Keratinocyte (primary cell): ENCODE data around the gene CPEB1. TPM values are rescaled to one million over a fixed set of nuclear protein-coding genes. Genes with fewer than 3 reads are reported as not detected.

ENCODE experiments used
- DNase-seq: peaks from one replicate; pipeline ENCODE4 v3.0.0-alpha.2; 2011; ENCODE audit warnings: low read depth, missing footprints, low spot score
- FAIRE-seq: peaks from 2 replicates; lab custom pipeline; 2011; peaks lifted over from hg19 to GRCh38; lab: Jason Lieb, UNC
- H2AFZ ChIP-seq: 2 replicates; pipeline ENCODE4 v1.6.0; 2012; ENCODE audit warnings: low read length, control low read depth, inconsistent platforms; ENCODE audit not compliant: control insufficient read depth
- H3K27ac ChIP-seq: 2 replicates; pipeline ENCODE4 v1.5.1; 2011; ENCODE audit warnings: low read length; ENCODE audit not compliant: control insufficient read depth, insufficient read depth
- H3K27me3 ChIP-seq: 3 replicates; pipeline ENCODE4 v1.6.0; 2011; ENCODE audit warnings: low read length; ENCODE audit not compliant: control insufficient read depth, insufficient read depth; ENCODE audit errors: extremely low read depth
- H3K36me3 ChIP-seq, 2 experiments: 2 replicates in 1 of 2; 3 replicates in 1 of 2; pipeline ENCODE4 v1.5.1; 2011; ENCODE audit warnings: low read length in 2 of 2, mild to moderate bottlenecking in 1 of 2; ENCODE audit not compliant: control insufficient read depth in 2 of 2, insufficient read depth in 2 of 2; ENCODE audit errors: extremely low read depth in 1 of 2
- H3K4me1 ChIP-seq: 3 replicates; pipeline ENCODE4 v1.5.1; 2011; ENCODE audit warnings: low read length; ENCODE audit not compliant: control insufficient read depth, insufficient read depth; ENCODE audit errors: extremely low read depth
- H3K4me2 ChIP-seq: 3 replicates; pipeline ENCODE4 v1.6.0; 2011; ENCODE audit warnings: low read depth, low read length; ENCODE audit not compliant: control insufficient read depth, insufficient read depth; ENCODE audit errors: extremely low read depth
- H3K4me3 ChIP-seq, 3 experiments: fragments of 200-600 bp in 1 of 3; sonication (generic) in 1 of 3; 2 replicates in 2 of 3; 3 replicates in 1 of 3; pipeline ENCODE4 v1.5.1; 2011 to 2016; ENCODE audit warnings: low read length in 3 of 3, mild to moderate bottlenecking in 3 of 3, control low read depth in 2 of 3, inconsistent platforms in 1 of 3, low read depth in 1 of 3, mixed read lengths in 1 of 3, mixed run types in 1 of 3, moderate library complexity in 1 of 3; ENCODE audit not compliant: control insufficient read depth in 2 of 3, insufficient read depth in 2 of 3; ENCODE audit errors: extremely low read depth in 1 of 3
- H3K79me2 ChIP-seq: 2 replicates; pipeline ENCODE4 v1.6.0; 2012; ENCODE audit warnings: low read length; ENCODE audit not compliant: control insufficient read depth, insufficient read depth
- H3K9ac ChIP-seq: 3 replicates; pipeline ENCODE4 v1.6.0; 2011; ENCODE audit warnings: low read length; ENCODE audit not compliant: control insufficient read depth, insufficient read depth; ENCODE audit errors: extremely low read depth
- H3K9me1 ChIP-seq: 3 replicates; pipeline ENCODE4 v1.6.0; 2011; ENCODE audit warnings: low read length; ENCODE audit not compliant: control insufficient read depth, insufficient read depth; ENCODE audit errors: extremely low read depth
- H3K9me3 ChIP-seq: 2 replicates; pipeline ENCODE4 v1.5.1; 2012; ENCODE audit warnings: low read depth, low read length; ENCODE audit not compliant: control insufficient read depth
- H4K20me1 ChIP-seq: 3 replicates; pipeline ENCODE4 v1.6.0; 2011; ENCODE audit warnings: low read length; ENCODE audit not compliant: control insufficient read depth, insufficient read depth; ENCODE audit errors: extremely low read depth
- EZH2 ChIP-seq: IDR thresholded peaks from one replicate; pipeline ENCODE4 v1.6.1; 2012; ENCODE audit warnings: inconsistent platforms, mild to moderate bottlenecking, low read length, moderate library complexity
- dilution Hi-C: fragments of 300-500 bp; cut with MboI; formaldehyde crosslinking; loops from one replicate; pipeline ENCODE4 v1.7.0; 2020; ENCODE audit warnings: low sequenced_read_pairs; ENCODE audit not compliant: extremely low pct_ligation_motif_present
- polyA plus RNA-seq, 5 experiments: library from polyadenylated mRNA; depleted of rRNA in 3 of 5; stranded (reverse) in 3 of 5; stranded (forward) in 1 of 5; unstranded in 1 of 5; fragments of >200 nt; gene quantifications; 1 replicate in 1 of 5; 2 replicates in 3 of 5; 3 replicates in 1 of 5; pipeline versions ENCODE4 v1.2.1 to v1.2.3, GENCODE V29; 2011 to 2012; ENCODE audit warnings: missing spikeins in 2 of 5, low read depth in 1 of 5, low replicate concordance in 1 of 5
- TF ChIP-seq, protein P1 (sequence below), 3 experiments: IDR thresholded peaks in 1 of 3; conservative IDR thresholded peaks in 1 of 3; optimal IDR thresholded peaks in 1 of 3; 2 replicates in 2 of 3; 3 replicates in 1 of 3; pipeline versions ENCODE3 to v1.5.1; 2011; ENCODE audit warnings: low read length in 3 of 3, mild to moderate bottlenecking in 3 of 3, moderate library complexity in 2 of 3, control low read depth in 1 of 3, inconsistent platforms in 1 of 3; ENCODE audit not compliant: insufficient read depth in 2 of 3; ENCODE audit errors: extremely low read depth in 1 of 3

Gene CPEB1
- polyA plus RNA-seq, 1 donor (not counting 4 experiments of a cell fraction or from before 2014, with no cell fraction given), result 0.16 TPM

DNA sequence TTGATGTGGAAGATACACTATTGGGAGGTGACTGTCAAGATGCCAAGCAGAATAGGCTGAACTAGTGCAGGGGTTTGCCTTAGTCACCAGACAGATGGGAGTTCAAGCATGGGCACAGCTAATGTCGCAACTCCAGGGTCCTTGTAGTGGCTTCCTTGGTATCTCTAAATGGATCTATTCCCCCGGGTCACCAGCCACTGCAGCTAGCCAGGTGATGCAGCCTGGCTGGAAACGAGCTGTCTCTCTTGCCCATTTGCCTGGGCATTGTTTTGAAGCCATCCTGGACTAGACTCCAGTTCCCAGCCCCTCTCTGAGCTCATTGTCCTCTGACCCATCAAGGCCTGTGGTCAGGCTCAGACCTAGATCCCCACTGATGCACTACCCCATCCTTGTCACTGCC is 8.4 kb upstream of the CPEB1 start:
- no peaks in the 10 kb centered on the region for H3K79me2 ChIP-seq
- DNase-seq (no peak), FAIRE-seq (no peak)
- H4K20me1 ChIP-seq, result no peaks in the 10 kb centered on the region
- H3K9me3 ChIP-seq, result no peaks in the 10 kb centered on the region
- no peak overlapping the region for H3K4me2 ChIP-seq
- no peak overlapping the region for H3K9ac ChIP-seq
- H3K27ac ChIP-seq, result no peak overlapping the region
- H3K9me1 ChIP-seq, result no peaks in the 10 kb centered on the region
- no peaks in the 10 kb centered on the region for H3K36me3 ChIP-seq
- H3K27me3 ChIP-seq, result no peaks in the 10 kb centered on the region
- dilution Hi-C loops, result no loop called here
- H2AFZ ChIP-seq, result no peak overlapping the region
- no peak overlapping the region for H3K4me3 ChIP-seq
- no peaks in the 10 kb centered on the region for H3K4me1 ChIP-seq
- TF ChIP-seq EZH2, result no peak
- TF ChIP-seq, protein P1, sequence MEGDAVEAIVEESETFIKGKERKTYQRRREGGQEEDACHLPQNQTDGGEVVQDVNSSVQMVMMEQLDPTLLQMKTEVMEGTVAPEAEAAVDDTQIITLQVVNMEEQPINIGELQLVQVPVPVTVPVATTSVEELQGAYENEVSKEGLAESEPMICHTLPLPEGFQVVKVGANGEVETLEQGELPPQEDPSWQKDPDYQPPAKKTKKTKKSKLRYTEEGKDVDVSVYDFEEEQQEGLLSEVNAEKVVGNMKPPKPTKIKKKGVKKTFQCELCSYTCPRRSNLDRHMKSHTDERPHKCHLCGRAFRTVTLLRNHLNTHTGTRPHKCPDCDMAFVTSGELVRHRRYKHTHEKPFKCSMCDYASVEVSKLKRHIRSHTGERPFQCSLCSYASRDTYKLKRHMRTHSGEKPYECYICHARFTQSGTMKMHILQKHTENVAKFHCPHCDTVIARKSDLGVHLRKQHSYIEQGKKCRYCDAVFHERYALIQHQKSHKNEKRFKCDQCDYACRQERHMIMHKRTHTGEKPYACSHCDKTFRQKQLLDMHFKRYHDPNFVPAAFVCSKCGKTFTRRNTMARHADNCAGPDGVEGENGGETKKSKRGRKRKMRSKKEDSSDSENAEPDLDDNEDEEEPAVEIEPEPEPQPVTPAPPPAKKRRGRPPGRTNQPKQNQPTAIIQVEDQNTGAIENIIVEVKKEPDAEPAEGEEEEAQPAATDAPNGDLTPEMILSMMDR (optimal IDR thresholded peaks at IDR 0.05 in 1 of 3, IDR thresholded peaks at IDR 0.05 in 1 of 3, conservative IDR thresholded peaks at IDR 0.05 in 1 of 3; ENCODE audit: extremely low read depth in 1 of 3, insufficient read depth in 2 of 3, low read length in 3 of 3), result no peak

DNA sequence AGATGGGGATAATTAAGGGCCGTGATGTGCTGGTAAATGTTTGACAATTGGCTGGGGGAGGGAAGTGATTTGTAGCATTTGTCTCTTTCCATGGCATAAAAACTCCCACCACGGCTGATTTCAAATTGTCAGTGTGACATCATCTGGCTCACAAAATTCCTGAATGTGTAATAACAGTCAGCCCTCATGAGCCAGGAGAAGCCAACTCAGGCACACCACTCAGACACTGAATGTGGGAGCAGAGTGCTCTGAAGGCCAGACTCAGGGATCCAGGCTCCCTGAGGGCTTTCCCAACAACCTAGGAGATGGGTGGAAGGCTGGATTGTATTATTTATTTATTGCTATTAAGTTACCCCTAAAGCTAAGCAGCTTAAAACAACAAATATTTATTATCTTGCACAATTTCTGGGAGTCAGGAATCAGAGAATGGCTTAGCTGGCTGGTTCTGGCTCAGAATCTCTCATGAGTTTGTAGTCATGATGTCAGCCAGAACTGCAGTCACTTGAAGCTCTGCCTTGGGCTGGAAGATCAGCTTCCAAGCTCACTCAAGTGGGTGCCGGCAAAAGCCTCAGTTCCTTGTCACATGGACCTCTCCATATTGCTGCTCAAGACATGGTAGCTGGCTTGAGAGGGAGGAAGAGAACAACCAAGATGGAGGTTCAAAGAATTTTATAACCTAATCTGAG is 6.5 kb upstream of the CPEB1 start:
- Histone ChIP-seq H3K9ac (no peak overlapping the region), H3K4me2 (no peak overlapping the region), H3K9me3 (no peaks in the 10 kb centered on the region), H3K36me3 (no peaks in the 10 kb centered on the region), H3K79me2 (no peaks in the 10 kb centered on the region), H2AFZ (no peak overlapping the region), H3K27me3 (peaks cover 13% of the 10 kb centered on the region), H4K20me1 (peaks cover 3% of the 10 kb centered on the region), H3K4me1 (no peaks in the 10 kb centered on the region), H3K27ac (no peak overlapping the region), H3K4me3 (no peak overlapping the region), H3K9me1 (no peaks in the 10 kb centered on the region)
- dilution Hi-C loops, result no loop called here
- FAIRE-seq, result no peak
- TF ChIP-seq EZH2, result no peak
- TF ChIP-seq, protein P1 (optimal IDR thresholded peaks at IDR 0.05 in 1 of 3, IDR thresholded peaks at IDR 0.05 in 1 of 3, conservative IDR thresholded peaks at IDR 0.05 in 1 of 3; ENCODE audit: extremely low read depth in 1 of 3, insufficient read depth in 2 of 3, low read length in 3 of 3), result no peak
- DNase-seq, result no peak
